HG03139 (cell line): ENCODE measurements around the gene BRCC3.

ENCODE experiments used
- ATAC-seq: cut with Tn5 transposase; IDR thresholded peaks from one replicate; pipeline ENCODE4 v1.9.1; 2021; ENCODE audit not compliant: unreplicated experiment

The BRCC3 gene

GRCh38 chrX:155070975-155071693 is at the start of gene BRCC3, which contains the start of the genes CMC4 and MTCP1:
Gene BRCC3 (plus strand): TSS chrX:155071508. CDS start chrX:155071528, 20 bp downstream.
Gene CMC4 (minus strand): TSS chrX:155071136. CDS start chrX:155064023, 7,113 bp downstream.
Gene MTCP1 (minus strand): TSS chrX:155071136. CDS start chrX:155066010, 5,126 bp downstream.
- peak; percentile 87 for ATAC-seq

GRCh38 chrX:155022585-155022984 is 48.7 kb upstream of the BRCC3 start, which contains the start of gene F8:
Gene F8 (minus strand): TSS chrX:155022723. CDS start chrX:155022552, 171 bp downstream.
- ATAC-seq = no peak

- no peak for ATAC-seq
Measured at GRCh38 chrX:155023907-155024833, 47.1 kb upstream of the BRCC3 start.

- ATAC-seq = no peak
Measured at GRCh38 chrX:155026420-155026726, 44.9 kb upstream of the BRCC3 start.

GRCh38 chrX:155026727-155027508 is 44.4 kb upstream of the BRCC3 start, which contains the start of gene FUNDC2:
Gene FUNDC2 (plus strand): TSS chrX:155026844. CDS start chrX:155026939, 95 bp downstream.
- ATAC-seq = peak; percentile 92

GRCh38 chrX:155027509-155028066 is 43.7 kb upstream of the BRCC3 start:
- no peak for ATAC-seq

GRCh38 chrX:155028129-155028528 is 43.2 kb upstream of the BRCC3 start:
- no peak for ATAC-seq

- ATAC-seq = no peak
Measured at GRCh38 chrX:155028877-155029291, 42.4 kb upstream of the BRCC3 start.

- ATAC-seq = no peak
Measured at GRCh38 chrX:155031657-155032056, 39.7 kb upstream of the BRCC3 start.

GRCh38 chrX:155035688-155036087 is 35.6 kb upstream of the BRCC3 start:
- no peak for ATAC-seq

- no peak for ATAC-seq
Measured at GRCh38 chrX:155046129-155046810, 25.0 kb upstream of the BRCC3 start.

- ATAC-seq = no peak
Measured at GRCh38 chrX:155046811-155047528, 24.3 kb upstream of the BRCC3 start.

GRCh38 chrX:155048977-155049619 is 22.2 kb upstream of the BRCC3 start:
- ATAC-seq = no peak

- no peak for ATAC-seq
Measured at GRCh38 chrX:155052738-155053498, 18.4 kb upstream of the BRCC3 start.

GRCh38 chrX:155053656-155054055 is 17.7 kb upstream of the BRCC3 start:
- no peak for ATAC-seq

- no peak for ATAC-seq
Measured at GRCh38 chrX:155054255-155054654, 17.1 kb upstream of the BRCC3 start.

GRCh38 chrX:155055494-155055893 is 15.8 kb upstream of the BRCC3 start:
- ATAC-seq = no peak

- ATAC-seq = no peak
Measured at GRCh38 chrX:155056471-155056870, 14.8 kb upstream of the BRCC3 start.
